ENCODE measurements around the gene KRTAP10-1.

KRTAP10-1 gene

GRCh38 chr21:44517175-44517899, 22.7 kb downstream of the KRTAP10-1 start:
- in situ Hi-C loops (cut with HindIII; ENCODE audit: low sequenced_read_pairs): no loop called here

GRCh38 chr21:44516828-44517174, 23.2 kb downstream of the KRTAP10-1 start:
- in situ Hi-C loops (cut with HindIII; ENCODE audit: low sequenced_read_pairs): no loop called here

- in situ Hi-C loops (cut with HindIII; ENCODE audit: low sequenced_read_pairs): no loop called here
These were observed 23.7 kb downstream of the KRTAP10-1 start for GRCh38 chr21:44516342-44516741.

- in situ Hi-C loops (cut with HindIII; ENCODE audit: low sequenced_read_pairs): no loop called here
These were observed 24.4 kb downstream of the KRTAP10-1 start for GRCh38 chr21:44515359-44516165.

GRCh38 chr21:44514746-44515358, 25.1 kb downstream of the KRTAP10-1 start:
- in situ Hi-C loops (cut with HindIII; ENCODE audit: low sequenced_read_pairs): no loop called here

GRCh38 chr21:44514218-44514520, 25.8 kb downstream of the KRTAP10-1 start:
- in situ Hi-C loops (cut with HindIII; ENCODE audit: low sequenced_read_pairs): no loop called here

- in situ Hi-C loops (cut with HindIII; ENCODE audit: low sequenced_read_pairs): no loop called here
These were observed 26.4 kb downstream of the KRTAP10-1 start for GRCh38 chr21:44513389-44514217.

GRCh38 chr21:44512496-44513388, 27.3 kb downstream of the KRTAP10-1 start:
- in situ Hi-C loops (cut with HindIII; ENCODE audit: low sequenced_read_pairs): no loop called here

GRCh38 chr21:44511938-44512275, 28.1 kb downstream of the KRTAP10-1 start:
- in situ Hi-C loops (cut with HindIII; ENCODE audit: low sequenced_read_pairs): no loop called here

- in situ Hi-C loops (cut with HindIII; ENCODE audit: low sequenced_read_pairs): no loop called here
These were observed 28.6 kb downstream of the KRTAP10-1 start for GRCh38 chr21:44511219-44511937.

GRCh38 chr21:44510508-44511218, 29.3 kb downstream of the KRTAP10-1 start:
- in situ Hi-C loops (cut with HindIII; ENCODE audit: low sequenced_read_pairs): no loop called here

GRCh38 chr21:44510109-44510507, 29.9 kb downstream of the KRTAP10-1 start:
- in situ Hi-C loops (cut with HindIII; ENCODE audit: low sequenced_read_pairs): no loop called here

- in situ Hi-C loops (cut with HindIII; ENCODE audit: low sequenced_read_pairs): loop anchor here (10.0 kb wide), 1 partner anchor 295 kb away; the partner anchor contains the start of gene UBE2G2
These were observed 30.5 kb downstream of the KRTAP10-1 start for GRCh38 chr21:44509539-44509938.

GRCh38 chr21:44508711-44509445, 31.1 kb downstream of the KRTAP10-1 start:
- in situ Hi-C loops (cut with HindIII; ENCODE audit: low sequenced_read_pairs): loop anchor here (10.0 kb wide), 1 partner anchor 296 kb away; the partner anchor contains the start of gene UBE2G2

GRCh38 chr21:44508426-44508710, 31.6 kb downstream of the KRTAP10-1 start:
- in situ Hi-C loops (cut with HindIII; ENCODE audit: low sequenced_read_pairs): loop anchor here (10.0 kb wide), 1 partner anchor 296 kb away; the partner anchor contains the start of gene UBE2G2

GRCh38 chr21:44507673-44508425, 32.1 kb downstream of the KRTAP10-1 start:
- in situ Hi-C loops (cut with HindIII; ENCODE audit: low sequenced_read_pairs): loop anchor here (10.0 kb wide), 1 partner anchor 297 kb away; the partner anchor contains the start of gene UBE2G2
